Hypothalamus (tissue), 51 donors: ENCODE measurements around the gene MIDN.
A peak's percentile ranks its signal among the peaks of the same experiment; 100 is the strongest.

Source experiments
- DNase-seq, 51 donors: peaks; one replicate each; lab custom pipeline; 2025; lab: John Stamatoyannopoulos, UW

Gene MIDN

DNA sequence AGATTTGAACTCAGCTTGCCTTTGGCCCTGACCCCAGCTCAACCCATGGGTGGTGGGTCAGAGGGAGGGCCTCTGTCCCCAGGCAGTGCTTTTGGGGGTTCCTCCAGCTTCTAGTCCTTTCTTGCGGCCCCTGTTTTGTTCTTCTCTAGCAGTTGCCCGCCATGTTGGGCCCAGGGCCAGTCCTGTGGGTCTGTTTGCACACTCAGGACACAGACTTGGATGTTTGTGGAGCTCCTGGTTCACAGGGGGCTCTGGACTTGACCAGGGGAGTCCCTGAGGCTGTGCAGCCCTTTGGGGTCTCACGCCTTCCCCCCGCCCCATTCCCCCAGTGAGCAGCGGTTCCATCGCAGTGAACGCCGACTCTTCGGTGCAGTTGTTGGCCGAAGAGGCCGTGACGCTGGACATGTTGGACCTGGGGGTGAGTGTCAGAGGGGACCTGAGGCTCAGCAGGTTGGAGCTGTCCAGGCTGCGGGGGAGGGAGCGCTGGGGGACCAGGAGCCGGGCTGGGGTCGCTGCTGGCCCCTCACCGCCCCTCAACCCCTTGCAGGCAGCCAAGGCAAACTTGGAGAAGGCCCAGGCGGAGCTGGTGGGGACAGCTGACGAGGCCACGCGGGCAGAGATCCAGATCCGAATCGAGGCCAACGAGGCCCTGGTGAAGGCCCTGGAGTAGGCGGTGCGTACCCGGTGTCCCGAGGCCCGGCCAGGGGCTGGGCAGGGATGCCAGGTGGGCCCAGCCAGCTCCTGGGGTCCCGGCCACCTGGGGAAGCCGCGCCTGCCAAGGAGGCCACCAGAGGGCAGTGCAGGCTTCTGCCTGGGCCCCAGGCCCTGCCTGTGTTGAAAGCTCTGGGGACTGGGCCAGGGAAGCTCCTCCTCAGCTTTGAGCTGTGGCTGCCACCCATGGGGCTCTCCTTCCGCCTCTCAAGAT, 4.4 kb upstream of the MIDN start:
- DNase-seq = peak in 49 of 51 donors; percentile 33 to 87 (median 76)

DNA sequence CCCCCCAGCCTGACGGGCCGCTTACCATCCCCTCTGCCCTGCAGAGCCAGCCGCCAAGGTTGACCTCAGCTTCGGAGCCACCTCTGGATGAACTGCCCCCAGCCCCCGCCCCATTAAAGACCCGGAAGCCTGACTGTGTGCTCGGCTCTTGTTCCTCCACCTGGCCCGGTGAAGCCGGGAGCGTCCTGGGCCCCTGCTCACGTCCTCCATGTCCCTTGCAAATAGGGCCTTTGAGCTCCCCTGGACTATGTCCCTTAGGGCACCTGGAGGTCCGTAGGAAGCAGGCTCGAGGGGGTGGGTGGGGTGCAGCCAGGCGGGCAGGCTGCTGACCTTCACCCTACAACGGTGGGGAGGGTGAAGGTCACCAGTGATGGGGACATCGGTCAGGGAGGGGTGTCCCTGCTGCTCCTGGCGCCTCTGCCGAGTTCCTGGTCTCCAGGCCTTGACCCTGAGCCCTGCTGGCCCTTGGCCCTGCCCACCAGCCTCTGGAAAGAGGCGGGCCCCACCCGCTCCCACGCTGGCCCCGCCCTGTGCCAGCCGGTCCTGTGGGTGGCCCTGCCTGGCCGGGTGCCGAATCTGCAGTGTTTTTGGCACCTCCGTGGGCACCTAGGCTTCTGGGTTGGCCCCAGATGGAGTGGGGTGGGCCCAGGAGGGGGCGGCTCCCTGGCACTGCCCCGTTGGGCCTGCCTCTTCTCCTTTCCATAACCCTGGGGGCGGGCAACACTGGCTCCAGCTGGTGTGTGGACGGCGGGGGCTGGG, 3.5 kb upstream of the MIDN start:
- peak in 20 of 51 donors; percentile 12 to 65 (median 35) for DNase-seq

DNA sequence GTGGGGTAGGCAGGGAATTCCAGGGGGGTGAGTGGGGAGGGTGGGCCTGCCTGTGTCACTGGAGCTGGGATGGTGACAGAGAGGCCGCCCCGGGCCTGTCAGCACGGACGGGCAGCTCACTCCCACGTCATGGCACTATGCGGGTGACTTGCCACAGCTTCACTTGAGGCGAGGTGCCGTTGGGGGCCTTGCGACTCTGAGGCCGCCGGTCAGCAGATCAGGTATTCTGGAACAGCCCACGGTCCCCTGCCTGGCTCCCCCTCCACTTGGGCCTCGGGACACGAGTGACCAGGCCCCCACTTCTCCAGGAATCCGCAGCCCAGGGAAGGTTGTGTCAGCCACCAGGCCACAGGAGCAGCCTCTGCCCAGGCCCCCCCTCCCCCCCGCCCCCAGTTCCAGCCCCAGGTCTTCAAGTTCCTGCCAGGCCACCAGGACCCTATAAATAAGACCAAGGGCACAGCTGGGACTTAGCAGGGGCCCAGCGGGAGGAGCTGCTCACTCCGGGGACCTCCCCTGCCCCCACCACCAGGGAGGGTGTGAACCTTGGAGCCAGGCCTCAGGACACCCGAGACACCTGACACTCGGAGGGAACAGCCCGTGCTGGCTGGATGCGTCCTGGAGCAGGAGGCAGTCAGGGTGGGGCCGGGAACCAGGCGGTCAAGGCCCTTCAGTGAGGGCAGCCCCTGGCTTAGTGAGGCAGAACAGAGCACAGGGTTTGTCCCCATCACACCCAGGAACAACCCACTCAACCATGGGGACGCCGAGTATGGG, 2.7 kb upstream of the MIDN start:
- peak in 5 of 51 donors; percentile 24 to 58 (median 34) for DNase-seq

DNA sequence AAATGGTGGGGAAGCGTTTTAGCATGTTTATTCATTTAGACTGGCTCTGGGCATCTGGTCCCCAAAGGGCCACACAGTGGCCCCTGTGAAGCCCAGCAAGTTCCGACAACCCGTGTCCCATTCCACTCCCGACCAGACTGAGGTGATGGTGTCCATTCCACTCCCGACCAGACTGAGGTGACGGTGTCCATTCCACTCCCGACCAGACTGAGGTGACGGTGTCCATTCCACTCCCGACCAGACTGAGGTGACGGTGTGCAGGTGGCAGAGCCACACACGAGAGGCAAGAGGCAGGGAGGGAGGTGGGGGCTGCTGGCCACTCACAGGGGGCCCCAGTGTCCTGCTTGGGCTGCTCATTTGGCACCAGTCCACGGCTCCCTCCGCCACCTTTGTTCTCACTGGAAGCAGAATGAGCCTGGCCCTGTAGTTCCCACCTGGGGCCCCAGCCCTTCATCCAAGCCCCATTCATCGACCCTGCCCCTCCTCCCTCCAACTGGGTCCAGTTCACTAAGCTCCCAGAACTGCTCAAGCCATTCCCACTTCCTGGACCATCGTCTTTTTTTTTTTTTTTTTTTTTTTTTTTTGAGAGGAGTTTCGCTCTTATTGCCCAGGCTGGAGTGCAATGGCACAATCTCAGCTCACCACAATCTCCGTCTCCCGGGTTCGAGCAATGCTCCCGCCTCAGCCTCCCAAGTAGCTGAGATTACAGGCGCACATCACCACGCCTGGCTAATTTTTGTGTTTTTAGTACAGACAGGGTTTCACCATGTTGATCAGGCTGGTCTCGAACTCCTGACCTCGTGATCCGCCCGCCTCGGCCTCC, 1.9 kb upstream of the MIDN start:
- peak in 2 of 51 donors; percentile 6 to 26 for DNase-seq

DNA sequence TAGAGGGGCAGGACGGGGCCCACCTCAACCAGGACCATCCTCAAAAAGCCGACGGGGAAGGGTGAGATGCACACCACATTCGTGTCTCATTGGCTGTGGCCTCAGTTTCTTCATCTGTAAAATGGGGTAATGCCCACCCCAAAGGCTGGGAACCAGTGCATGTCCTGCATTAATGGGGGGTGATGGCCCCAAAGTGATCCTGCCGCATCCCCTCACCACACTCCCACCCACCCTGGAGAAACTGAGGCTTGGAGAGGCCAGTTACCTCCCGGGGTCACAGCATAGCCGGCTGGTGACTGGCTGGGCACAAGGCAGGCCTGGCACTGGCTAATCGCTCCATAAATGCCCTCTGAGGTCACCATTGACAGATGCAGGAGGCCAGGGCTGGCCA, 640 bp upstream of the MIDN start:
- DNase-seq = no peak

DNA sequence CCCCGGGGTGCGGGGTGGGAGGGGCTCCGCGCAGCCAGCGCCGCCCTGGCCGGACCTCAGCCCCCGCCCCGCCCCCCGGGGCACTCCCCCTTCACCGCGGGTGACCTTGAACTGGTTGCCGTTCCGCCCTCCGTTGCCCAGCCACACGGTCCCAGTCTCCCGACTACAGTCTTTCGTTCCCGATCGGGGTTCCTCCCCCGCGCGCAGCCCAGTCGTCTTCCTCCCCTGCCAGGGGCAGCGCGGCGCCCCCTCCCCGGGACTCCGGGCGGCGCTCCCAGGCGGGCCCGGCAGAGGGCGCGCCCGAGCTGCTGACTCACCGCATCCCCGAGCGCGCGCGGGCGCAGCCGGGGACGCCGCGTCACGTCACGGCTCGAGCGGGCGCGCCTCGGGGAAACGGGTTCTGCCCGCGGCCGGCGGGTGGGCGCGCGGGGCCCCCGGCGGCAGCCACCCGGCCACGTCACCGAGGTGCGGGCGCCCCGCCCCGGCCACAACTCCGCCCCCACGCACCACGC, 459 bp downstream of the MIDN start:
- peak in 47 of 51 donors; percentile 49 to 91 (median 77) for DNase-seq

DNA sequence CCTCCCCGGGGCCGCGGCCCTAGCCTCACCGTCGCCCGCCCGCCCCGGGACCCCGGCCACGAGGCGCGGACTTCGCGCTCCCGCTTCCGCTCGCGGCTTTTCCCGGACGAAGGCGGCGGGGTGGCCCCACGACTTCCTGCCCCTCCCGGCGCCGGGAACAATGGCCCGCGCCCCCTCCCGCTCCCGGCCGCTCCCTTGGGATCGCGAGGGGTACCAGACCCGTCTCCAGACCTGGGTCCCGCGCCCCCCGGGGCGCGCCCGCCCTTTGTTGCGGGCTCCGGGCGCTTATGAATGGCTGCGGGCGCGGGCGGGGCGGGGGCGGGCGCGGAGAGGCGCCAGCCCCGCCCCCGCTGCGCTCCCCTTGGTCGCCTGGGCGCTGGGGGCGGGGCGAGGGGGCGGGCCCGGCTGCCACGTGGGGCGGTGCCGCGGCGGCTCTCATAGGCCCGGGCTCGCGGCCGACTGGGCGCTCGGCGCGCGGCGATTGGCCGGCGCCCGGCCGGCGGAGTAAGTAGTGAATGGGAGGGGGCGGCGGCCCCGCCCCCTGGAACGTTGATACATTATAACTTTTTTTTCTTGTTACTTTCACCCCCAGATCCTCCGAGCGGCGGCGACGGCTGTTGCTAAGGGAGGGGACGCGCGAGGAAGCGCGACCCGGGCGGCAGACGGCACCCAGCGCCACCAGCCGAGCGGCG, 1.1 kb downstream of the MIDN start:
- DNase-seq = peak; percentile 50 to 97 (median 88)

DNA sequence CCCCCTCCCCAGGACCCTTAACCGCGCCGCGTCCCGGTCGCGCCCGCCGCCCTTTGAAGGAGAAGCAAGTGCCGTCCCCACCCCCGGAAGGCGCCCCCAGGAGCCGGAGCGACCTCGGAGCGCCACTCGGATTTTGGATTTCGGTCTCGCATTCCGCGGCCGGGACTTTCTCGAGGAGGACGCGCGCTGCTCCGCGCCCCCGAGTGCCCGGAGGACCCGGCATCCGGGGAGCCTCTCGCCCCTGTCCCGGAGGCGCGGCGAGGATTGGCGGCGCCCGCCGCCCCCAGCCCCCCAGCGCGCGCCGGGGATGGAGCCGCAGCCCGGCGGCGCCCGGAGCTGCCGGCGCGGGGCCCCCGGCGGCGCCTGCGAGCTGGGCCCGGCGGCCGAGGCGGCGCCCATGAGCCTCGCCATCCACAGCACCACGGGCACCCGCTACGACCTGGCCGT, 1.6 kb downstream of the MIDN start:
- DNase-seq = no peak

DNA sequence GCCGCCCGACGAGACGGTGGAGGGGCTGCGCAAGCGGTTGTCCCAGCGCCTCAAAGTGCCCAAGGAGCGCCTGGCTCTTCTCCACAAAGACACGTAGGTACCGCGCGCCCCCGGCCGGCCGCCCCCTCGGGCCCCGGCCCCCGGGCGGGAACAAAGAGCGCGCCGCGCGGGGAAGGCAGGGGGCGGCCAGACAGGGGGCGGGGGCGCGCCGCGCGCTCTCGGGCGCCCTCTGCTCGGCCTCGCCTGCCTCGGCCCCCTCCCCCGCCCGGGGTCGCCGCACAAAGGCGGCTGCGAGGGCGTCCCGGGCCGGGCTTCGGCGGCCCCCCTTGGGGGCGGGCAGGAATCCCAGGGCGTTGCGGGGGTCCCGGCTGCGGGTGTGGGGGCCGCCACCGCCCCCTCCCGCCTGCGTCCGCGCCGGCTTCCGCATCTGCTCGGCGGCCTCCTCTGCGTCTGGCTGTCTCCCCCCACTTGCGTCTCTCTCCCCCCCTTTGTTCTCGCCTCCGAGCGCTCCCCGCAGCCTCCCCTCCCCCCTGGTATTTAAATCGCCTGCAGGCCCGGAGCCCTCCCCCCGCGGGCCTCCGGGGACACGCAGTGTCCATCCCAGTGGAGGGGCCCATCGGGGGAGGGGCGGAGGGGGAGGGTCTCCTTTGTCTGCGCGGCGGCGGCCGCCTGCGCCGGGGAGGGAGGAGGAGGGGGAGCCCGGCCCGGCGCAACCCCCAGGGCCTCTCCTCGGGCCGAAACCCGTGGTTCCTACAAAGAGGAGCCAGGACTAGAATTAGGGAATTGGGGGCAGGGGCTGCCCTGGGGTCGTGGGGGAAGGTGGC, 2.3 kb downstream of the MIDN start:
- peak in 43 of 51 donors; percentile 30 to 82 (median 55) for DNase-seq

DNA sequence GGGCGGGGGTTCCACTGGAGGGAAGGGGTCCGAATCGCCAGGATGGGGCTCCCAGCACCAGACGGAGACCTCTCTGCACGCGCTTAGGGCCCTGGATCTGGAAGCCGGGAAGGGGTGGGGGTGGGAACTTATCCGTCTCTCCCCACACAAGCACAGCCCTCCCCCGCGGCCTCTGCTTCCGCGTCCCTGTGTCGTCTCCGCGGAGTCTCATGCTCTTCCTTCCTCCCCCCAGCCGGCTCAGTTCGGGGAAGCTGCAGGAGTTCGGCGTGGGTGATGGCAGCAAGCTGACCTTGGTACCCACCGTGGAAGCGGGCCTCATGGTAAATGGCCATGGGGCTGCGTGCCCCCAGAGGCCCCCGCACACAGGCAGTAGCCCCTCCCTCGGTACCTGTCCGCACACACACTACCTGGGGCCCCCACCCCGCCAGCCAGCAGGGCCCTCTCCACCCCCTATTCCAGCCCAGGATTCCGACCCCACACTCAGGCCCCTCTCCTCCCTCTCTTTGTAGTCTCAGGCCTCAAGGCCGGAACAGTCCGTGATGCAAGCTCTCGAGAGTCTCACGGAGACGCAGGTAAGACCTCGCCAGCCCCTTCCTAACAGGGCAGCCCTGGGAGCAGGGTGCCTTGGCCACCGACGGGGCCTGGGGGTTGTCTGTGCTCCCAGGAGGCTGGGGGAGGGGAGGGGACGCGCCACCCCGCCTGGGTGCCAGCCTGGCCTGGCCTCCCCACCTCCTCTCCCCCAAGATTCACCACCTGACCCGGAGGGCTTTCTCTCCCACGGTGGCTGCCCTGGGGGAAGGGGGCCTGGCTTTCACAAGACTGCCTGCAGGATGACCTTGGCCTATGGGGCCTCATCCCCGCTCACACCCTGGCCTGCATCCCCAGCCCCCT, 3.2 kb downstream of the MIDN start:
- DNase-seq = peak in 38 of 51 donors; percentile 32 to 88 (median 56)

DNA sequence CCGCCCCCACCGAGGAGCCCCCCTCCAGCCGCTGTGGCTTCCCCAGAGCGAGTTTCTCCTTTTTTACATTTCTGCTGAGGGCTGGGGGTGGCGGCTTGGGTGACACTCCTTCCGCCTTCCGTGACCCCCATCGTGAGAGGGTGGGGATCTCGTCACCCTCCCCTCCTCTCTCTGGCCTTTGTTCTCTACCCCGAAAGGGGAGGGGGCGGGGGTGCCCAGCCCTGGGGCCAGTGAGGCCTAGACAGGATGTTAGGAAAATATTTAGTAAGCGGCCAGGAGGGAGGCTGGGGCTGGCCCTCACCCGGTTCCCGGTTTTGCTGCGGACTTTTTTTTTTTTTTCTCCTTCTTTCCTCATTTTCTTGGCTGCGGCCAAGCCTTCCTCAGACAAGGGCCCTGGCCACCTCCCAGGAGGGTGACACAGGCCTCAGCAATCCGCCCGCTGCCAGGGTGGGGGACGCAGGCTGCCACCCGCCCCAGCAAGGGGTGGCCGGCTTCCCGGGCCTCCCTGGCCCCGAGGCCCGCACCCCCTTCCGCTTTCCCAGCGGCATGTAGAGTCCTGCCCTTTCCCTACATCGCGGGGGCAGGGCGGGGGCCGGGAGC, 3.9 kb downstream of the MIDN start:
- DNase-seq = peak in 50 of 51 donors; percentile 58 to 99 (median 86)

DNA sequence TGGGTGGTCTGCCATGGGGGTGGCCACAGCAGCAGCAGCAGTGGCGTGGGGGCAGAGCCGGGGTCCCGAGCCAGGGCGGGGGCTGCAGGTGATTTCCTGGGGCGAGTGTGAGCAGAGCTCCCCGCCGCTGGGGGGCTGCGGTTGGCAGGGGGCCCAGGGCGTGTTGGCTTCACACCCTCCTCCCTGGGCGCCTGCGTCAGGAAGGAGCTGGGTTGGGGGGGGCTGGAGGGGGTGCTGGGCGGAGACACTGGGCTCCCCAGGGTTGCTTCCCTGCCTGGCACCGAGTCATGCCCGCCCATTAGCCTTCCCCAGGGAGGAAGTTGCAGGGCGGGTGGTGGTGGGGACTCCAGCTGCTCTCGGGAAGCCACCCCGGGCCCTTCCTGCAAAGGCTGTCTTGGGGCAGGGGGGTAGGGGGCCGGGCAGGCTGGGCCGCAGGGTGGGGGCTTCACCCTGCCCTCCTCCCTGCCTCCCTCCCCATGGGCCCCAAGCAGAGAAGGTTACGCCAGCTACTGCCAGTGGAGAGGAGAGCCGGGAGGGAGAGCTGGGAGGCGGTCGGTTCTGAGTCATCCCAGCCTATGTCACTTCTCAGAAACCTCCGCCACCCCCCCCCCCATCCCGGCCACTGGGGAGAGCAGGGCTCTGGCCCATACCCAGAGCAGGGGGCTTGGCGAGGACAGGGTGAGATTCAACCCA, 4.6 kb downstream of the MIDN start:
- DNase-seq = peak; percentile 58 to 99 (median 90)

DNA sequence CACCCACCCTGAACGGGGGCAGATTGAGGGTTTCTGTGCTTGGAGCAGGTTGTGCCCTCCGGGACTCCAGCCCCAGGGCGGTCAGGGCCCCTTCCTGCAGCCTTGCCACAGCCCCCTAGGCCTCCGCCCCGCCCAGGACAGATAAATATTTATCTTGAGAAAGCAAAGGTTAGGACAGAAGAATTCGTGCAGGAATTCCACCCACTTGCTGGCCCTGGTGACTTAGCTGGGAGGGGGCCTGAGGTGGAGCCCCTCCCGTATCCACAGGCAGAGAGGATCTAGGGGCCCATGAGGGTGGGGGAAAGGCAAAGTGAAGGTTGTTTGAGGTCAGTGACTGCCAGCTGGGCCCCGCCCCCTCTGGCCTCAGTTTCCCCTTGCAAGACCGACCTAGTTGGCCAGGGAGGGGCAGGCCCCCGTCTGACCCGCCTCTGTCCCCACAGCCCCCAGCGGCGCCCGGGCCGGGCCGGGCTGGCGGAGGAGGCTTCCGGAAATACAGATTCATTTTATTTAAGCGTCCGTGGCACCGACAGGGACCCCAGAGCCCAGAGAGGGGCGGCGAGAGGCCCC, 5.2 kb downstream of the MIDN start:
- no peak for DNase-seq

DNA sequence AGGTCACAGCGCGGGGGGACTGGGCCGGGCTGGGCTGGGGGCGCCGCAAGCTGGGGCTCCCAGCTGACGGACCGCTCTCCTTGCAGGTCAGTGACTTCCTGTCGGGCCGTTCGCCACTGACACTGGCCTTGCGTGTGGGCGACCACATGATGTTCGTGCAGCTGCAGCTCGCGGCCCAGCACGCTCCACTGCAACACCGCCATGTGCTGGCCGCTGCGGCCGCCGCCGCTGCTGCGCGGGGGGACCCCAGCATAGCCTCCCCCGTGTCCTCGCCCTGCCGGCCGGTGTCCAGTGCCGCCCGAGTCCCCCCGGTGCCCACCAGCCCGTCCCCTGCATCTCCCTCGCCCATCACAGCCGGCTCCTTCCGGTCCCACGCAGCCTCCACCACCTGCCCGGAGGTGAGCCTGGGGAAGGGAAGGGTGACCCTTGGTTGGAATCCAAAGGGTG, 5.7 kb downstream of the MIDN start:
- DNase-seq = peak in 30 of 51 donors; percentile 19 to 78 (median 48)

DNA sequence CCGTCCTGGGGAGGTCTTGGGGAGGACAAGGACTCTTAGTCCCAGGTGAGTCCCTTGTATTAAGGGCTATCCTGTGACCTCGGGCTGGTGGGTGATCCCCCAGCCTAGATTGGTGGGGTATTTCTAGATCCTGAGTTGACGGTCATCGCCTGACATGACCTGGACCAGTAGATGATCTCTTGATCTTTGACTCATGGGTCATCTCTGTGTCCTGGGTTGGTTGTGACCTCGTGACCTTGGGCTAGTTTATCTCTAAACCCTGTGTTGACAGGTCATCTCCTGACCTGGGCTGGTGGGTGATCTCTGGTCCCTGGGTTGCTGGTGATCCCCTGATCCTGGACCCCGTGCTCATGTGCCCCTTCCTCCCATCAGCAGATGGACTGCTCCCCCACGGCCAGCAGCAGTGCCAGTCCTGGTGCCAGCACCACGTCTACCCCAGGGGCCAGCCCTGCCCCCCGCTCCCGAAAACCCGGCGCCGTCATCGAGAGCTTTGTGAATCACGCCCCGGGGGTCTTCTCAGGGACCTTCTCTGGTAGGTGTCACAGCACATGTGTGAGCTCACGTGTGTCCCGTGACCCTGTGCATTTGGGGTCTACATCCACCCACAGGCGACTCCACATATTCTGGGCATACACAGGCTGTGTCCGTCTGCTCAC, 6.3 kb downstream of the MIDN start:
- DNase-seq = peak in 1 of 51 donors; percentile 40
